Measurements from ENCODE around the gene IMPG2. TPM values are rescaled to one million over a fixed set of nuclear protein-coding genes. Genes with fewer than 3 reads are reported as not detected.
A peak's percentile ranks its signal among the peaks of the same experiment; 100 is the strongest.

The IMPG2 gene
- total and polyA plus RNA-seq, 2 donors (not counting 1 experiment from before 2014, with no cell fraction given): 0.11 to 0.33 TPM

- H3K27ac ChIP-seq (ENCODE audit: insufficient read depth, low read length): no peak overlapping the region
- TF ChIP-seq CTCF (conservative IDR thresholded peaks at IDR 0.05 in 1 of 2, IDR thresholded peaks at IDR 0.05 in 1 of 2; ENCODE audit: low read depth in 1 of 2, low read length in 2 of 2) (no peak), EZH2 (IDR thresholded peaks at IDR 0.05; ENCODE audit: low read length, missing control alignments) (no peak)
Observed at GRCh38 chr3:101193957-101194356, 126.4 kb downstream of the IMPG2 start.

GRCh38 chr3:101189796-101190195 lies 130.6 kb downstream of the IMPG2 start:
- Histone ChIP-seq H3K9me3 (ENCODE audit: control insufficient read depth, insufficient read depth, low read depth, low read length) (no peaks in the 10 kb centered on the region), H3K9ac (ENCODE audit: insufficient read depth, low read length) (no peak overlapping the region), H3K4me3 (replicated peaks in 1 of 4; ENCODE audit: control extremely low read depth in 1 of 4, insufficient read depth in 1 of 4, low read depth in 3 of 4, low read length in 4 of 4) (no peak overlapping the region), H2AFZ (ENCODE audit: low read length) (no peak overlapping the region), H3K4me1 (ENCODE audit: control insufficient read depth, extremely low read depth, insufficient read depth, low read length) (peaks cover 2% of the 10 kb centered on the region), H3K27me3 (ENCODE audit: control insufficient read depth, insufficient read depth, low read length) (no peaks in the 10 kb centered on the region), H3K4me2 (ENCODE audit: extremely low read depth, insufficient read depth, low read length) (no peak overlapping the region), H3K79me2 (ENCODE audit: control insufficient read depth, insufficient read depth, low read length) (no peaks in the 10 kb centered on the region), H3K27ac (ENCODE audit: insufficient read depth, low read length) (no peak overlapping the region), H3K36me3 (ENCODE audit: control insufficient read depth, insufficient read depth, low read length) (no peaks in the 10 kb centered on the region), H4K20me1 (ENCODE audit: control insufficient read depth, extremely low read depth, insufficient read depth, low read length) (no peaks in the 10 kb centered on the region)
- peak; percentile 34 to 65 for DNase-seq (ENCODE audit: low read depth in 2 of 2)
- TF ChIP-seq EZH2 (IDR thresholded peaks at IDR 0.05; ENCODE audit: low read length, missing control alignments): no peak
- no peak for TF ChIP-seq CTCF (conservative IDR thresholded peaks at IDR 0.05 in 1 of 2, IDR thresholded peaks at IDR 0.05 in 1 of 2; ENCODE audit: low read depth in 1 of 2, low read length in 2 of 2)

More at GRCh38 chr3:101193957-101194356, 126.4 kb downstream of the IMPG2 start:
- no peaks in the 10 kb centered on the region for H3K27me3 ChIP-seq (ENCODE audit: control insufficient read depth, insufficient read depth, low read length)
- peaks cover 4% of the 10 kb centered on the region for H3K4me1 ChIP-seq (ENCODE audit: control insufficient read depth, extremely low read depth, insufficient read depth, low read length)
- no peak overlapping the region for H3K4me2 ChIP-seq (ENCODE audit: extremely low read depth, insufficient read depth, low read length)
- no peaks in the 10 kb centered on the region for H3K79me2 ChIP-seq (ENCODE audit: control insufficient read depth, insufficient read depth, low read length)
- H3K9me3 ChIP-seq (ENCODE audit: control insufficient read depth, insufficient read depth, low read depth, low read length): no peaks in the 10 kb centered on the region
- H3K36me3 ChIP-seq (ENCODE audit: control insufficient read depth, insufficient read depth, low read length): no peaks in the 10 kb centered on the region
- no peak overlapping the region for H3K9ac ChIP-seq (ENCODE audit: insufficient read depth, low read length)
- H3K4me3 ChIP-seq (replicated peaks in 1 of 4; ENCODE audit: control extremely low read depth in 1 of 4, insufficient read depth in 1 of 4, low read depth in 3 of 4, low read length in 4 of 4): no peak overlapping the region
- no peaks in the 10 kb centered on the region for H4K20me1 ChIP-seq (ENCODE audit: control insufficient read depth, extremely low read depth, insufficient read depth, low read length)
- DNase-seq (ENCODE audit: low read depth in 2 of 2): peak in 1 of 2 donors; percentile 71
- H2AFZ ChIP-seq (ENCODE audit: low read length): no peak overlapping the region

GRCh38 chr3:101189176-101189575 lies 131.2 kb downstream of the IMPG2 start:
- no peak overlapping the region for H3K4me3 ChIP-seq (replicated peaks in 1 of 4; ENCODE audit: control extremely low read depth in 1 of 4, insufficient read depth in 1 of 4, low read depth in 3 of 4, low read length in 4 of 4)
- H3K4me1 ChIP-seq (ENCODE audit: control insufficient read depth, extremely low read depth, insufficient read depth, low read length): peaks cover 2% of the 10 kb centered on the region
- H4K20me1 ChIP-seq (ENCODE audit: control insufficient read depth, extremely low read depth, insufficient read depth, low read length): no peaks in the 10 kb centered on the region
- no peak for DNase-seq (ENCODE audit: low read depth in 2 of 2)
- H3K79me2 ChIP-seq (ENCODE audit: control insufficient read depth, insufficient read depth, low read length): no peaks in the 10 kb centered on the region
- H3K4me2 ChIP-seq (ENCODE audit: extremely low read depth, insufficient read depth, low read length): no peak overlapping the region
- H3K27ac ChIP-seq (ENCODE audit: insufficient read depth, low read length): no peak overlapping the region
- no peak for TF ChIP-seq EZH2 (IDR thresholded peaks at IDR 0.05; ENCODE audit: low read length, missing control alignments)
- no peak for TF ChIP-seq CTCF (conservative IDR thresholded peaks at IDR 0.05 in 1 of 2, IDR thresholded peaks at IDR 0.05 in 1 of 2; ENCODE audit: low read depth in 1 of 2, low read length in 2 of 2)
- no peaks in the 10 kb centered on the region for H3K9me3 ChIP-seq (ENCODE audit: control insufficient read depth, insufficient read depth, low read depth, low read length)
- no peak overlapping the region for H3K9ac ChIP-seq (ENCODE audit: insufficient read depth, low read length)
- H3K27me3 ChIP-seq (ENCODE audit: control insufficient read depth, insufficient read depth, low read length): no peaks in the 10 kb centered on the region
- no peak overlapping the region for H2AFZ ChIP-seq (ENCODE audit: low read length)
- H3K36me3 ChIP-seq (ENCODE audit: control insufficient read depth, insufficient read depth, low read length): no peaks in the 10 kb centered on the region

Data from fibroblast of lung (primary cell).